Kidney capillary endothelial cell (primary cell): ENCODE results near the gene SIPA1L2.

Source experiments
- DNase-seq: peaks from one replicate; pipeline ENCODE4 v3.0.0-alpha.2; 2018; ENCODE audit warnings: low spot score

The SIPA1L2 gene

DNA sequence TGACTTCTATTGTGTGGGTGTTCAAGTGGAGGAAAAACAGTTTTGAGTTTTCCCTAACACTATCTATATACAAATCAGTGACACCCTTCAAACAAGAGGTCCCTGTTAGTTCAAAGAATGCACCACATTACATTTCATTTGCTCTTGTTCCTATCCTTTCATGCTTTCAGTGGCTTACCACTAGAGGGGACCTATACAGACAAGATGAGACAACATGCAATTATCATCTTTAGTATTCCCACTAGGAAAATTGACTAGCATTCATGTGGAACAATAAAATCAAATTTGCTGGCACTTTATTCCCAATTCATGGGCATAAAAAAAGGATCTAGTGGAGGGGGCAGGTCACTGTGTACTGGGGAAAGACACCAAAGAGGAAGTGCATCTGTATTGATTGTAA lies 13.3 kb upstream of the SIPA1L2 start:
- DNase-seq: no peak

- no peak for DNase-seq
Measured at GRCh38 chr1:232641507-232641906, 11.6 kb upstream of the SIPA1L2 start.

GRCh38 chr1:232636799-232637198 lies 6.9 kb upstream of the SIPA1L2 start:
- no peak for DNase-seq

DNA sequence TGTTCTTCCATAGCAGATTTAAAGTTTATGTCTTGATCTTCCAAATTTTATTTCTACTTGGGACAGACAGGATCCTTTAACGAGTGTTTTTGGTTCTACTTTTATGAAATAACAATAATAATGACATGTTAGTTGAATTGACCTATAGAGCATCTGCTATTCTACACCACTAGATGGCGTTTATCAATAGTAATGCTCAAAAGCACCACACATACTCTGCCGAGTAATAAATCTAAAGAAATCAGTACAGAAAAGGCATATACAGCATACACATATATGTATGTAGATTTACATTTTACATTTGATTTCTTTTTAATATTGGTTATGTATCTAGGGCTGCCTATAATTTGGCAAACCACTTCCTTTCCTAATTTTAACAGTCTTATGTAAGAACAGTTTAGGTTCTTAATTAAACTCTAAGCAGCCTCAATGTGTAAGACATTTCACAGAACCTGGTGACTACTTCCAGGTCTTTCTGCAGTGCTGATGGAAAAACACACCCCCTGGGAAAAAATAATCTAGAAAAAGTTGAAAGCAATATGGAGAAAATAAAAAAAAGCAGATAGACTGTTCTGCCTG lies 5.9 kb upstream of the SIPA1L2 start:
- DNase-seq: peak; percentile 70

GRCh38 chr1:232635279-232635678 lies 5.3 kb upstream of the SIPA1L2 start:
- DNase-seq: no peak

- DNase-seq: no peak
Measured at GRCh38 chr1:232634096-232634495, 4.2 kb upstream of the SIPA1L2 start.

DNA sequence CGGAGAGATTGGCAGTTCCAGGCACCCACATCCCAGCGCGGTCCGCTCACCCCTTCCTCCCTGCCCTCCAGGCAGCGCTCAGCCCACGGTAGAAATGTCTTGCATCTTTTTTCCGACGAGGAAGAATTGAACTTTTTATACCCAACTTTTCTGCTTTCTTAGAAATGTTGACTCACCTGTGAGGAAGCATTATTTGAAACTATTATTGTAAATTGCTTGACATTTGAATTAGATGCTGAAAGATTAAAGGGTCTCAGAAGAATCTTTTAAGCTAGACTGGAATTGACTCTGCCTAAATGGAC lies 912 bp upstream of the SIPA1L2 start:
- DNase-seq: no peak

DNA sequence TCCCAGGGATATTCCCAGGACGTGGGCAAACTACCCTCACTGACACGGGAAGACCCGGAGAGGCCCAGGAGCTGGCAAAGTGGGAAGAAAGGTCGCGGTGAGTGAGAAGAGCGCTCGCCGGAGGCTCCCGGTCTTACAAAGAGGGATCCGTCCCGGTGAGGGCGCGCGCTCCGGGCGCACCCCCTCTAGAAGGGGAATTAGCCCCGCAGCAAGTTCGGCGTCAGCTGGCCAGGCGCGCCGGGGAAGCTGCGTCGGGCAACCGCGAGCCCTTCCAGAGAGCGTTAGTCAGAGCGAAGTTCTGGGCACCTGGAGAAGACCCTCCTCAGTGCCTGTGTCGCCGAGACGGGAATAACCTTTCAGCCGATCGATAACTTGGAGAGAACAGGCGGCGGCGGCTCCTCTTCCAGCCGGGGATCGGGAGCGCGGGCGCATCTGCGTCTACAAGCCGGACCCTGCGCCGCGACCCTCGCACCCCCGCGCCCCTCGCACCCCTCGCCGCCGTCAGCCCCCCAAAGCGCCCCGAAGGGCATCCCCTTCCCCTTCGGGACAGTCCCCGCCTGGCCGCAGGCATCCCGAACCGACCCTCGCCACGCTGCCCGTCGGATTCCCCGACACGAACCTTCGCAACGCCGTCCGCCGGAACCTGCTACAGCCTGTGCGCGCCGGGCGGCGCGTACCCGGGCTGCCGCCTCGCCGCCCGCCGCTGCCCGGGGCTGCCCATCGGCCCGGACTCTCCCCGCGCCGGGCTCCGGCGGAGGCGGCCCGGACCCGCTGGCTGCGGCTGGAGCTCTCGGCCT lies 485 bp downstream of the SIPA1L2 start:
- DNase-seq: peak; percentile 29

DNA sequence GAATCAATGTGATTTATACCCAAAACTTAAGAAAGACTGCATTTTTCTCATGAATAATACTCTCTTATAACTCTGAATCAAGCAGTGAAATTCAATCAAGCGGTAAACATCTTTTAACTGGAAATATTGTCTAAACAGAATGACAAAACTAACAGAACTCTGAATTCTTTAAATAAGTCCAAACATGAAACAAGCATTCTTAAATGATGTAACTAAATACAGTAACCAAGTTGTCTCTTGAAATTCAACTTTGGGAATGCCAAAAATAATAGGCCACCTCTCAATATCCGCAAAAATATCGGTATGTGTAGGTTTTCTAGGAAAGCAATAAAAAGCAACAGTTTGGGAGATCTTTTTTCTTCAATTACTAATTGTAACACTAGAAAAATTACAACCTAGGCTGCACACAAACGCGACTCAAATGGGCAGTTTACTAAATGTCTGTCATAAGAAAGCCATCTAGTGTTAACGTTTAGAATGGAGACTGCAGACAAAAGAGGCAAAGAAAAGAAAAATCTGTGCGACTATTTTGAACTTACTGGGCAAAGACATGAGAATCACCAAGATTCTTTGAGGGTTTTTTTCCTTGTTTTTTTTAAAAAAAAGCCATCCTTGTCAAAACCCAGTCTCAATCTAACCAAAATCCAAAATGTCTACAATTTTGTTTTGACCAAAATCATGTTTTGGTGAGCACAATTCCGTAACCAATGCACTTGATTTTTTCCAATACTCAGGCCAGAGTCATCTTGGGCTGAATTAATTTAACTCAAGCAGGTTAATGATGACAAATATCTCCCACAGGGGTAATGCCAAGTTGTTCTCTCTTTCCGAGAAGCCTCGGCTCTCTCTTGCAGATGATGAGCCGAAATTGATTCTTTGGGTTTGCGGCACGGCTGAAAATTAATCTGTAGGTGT lies 1.3 kb downstream of the SIPA1L2 start:
- peak; percentile 62 for DNase-seq

GRCh38 chr1:232627645-232628334 lies 2.1 kb downstream of the SIPA1L2 start:
- DNase-seq: peak; percentile 44

DNA sequence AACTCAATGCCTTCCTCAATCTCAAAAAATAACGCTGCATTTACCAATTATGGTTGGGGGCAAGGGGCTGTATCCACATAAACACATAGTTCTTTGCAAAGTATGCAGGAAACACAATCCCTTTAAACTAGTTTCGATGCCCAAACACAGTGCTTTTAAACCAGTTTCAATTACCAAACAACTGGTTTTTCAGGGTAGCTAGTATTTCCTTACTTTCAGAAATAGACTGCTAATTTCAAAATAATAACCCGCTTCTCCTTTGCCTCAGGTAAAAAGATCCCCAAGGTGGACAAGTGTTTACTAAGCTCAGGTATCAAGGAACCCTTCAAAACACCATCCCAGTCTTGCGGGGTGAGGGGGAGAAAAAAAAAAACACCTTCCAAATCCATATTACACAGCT lies 2.8 kb downstream of the SIPA1L2 start:
- no peak for DNase-seq

GRCh38 chr1:232626452-232626851 lies 3.5 kb downstream of the SIPA1L2 start:
- DNase-seq: no peak

GRCh38 chr1:232625319-232625868 lies 4.5 kb downstream of the SIPA1L2 start:
- DNase-seq: no peak

GRCh38 chr1:232624546-232625281 lies 5.2 kb downstream of the SIPA1L2 start:
- DNase-seq: no peak

DNA sequence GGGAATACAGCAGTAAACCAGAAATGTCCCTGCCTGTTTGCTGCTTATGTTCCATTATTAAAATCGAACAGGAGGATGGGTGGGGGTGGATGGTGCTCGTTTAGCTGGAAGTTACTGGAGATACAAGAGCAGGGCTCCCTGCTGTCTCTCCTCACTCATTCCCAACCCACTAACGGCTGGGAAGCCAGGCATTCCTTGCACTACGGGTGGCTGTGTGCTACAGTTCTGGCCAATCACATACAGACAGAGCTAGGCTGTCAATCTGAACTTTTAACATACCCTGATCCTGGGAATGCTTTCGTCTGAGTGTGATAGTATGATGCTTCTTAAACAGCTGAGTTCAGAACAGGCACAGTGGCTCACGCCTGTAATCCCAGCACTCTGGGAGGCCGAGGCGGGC lies 7.0 kb downstream of the SIPA1L2 start:
- no peak for DNase-seq

- no peak for DNase-seq
Measured at GRCh38 chr1:232622378-232622777, 7.6 kb downstream of the SIPA1L2 start.

GRCh38 chr1:232621050-232621449 lies 8.9 kb downstream of the SIPA1L2 start:
- DNase-seq: no peak

DNA sequence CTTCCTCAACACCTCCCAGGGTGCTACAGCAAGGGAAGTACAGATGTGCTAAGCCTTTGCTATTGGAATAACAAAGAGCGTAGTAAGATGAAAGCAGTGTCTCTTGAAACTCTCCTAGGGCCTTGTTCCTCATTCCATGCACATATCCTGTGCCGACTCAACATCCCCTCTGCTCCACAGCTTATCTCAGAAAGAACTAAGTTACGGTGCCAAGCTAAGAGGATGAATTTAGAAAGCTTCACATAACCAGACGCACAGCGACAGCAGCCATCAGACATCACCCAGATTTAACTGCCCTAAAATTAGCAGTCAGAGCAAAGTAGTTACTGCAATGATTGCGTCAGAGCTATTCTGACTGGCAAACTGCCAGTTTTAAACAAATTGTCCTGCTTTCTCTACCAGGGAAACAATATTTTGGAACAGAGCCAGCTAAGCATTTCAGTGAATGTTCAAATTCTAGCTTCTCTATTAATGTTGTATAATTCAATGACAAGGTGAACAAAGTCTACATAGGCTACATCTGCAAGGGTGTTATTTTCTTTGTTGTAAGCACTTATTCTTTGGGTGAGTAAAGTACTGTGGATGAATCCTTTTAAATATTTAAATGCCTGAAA lies 9.5 kb downstream of the SIPA1L2 start:
- peak; percentile 88 for DNase-seq

DNA sequence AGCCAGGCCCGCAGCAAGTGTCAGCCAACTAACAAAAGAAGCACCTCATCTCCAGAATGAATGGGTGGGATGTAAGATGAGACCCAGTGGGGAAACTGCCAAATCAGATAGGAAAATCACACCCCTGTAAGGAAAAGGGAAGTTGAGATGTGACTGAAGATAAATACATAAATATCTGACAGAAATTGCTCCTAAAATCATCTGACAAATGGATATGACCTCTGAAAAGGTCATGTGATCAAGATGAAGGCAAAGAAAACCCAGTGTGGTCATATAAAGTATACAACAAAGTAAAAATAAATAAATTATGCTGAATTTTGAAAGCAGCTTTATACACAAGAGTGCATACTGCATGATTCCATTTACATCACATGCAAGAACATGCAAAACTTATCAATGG lies 12.7 kb downstream of the SIPA1L2 start:
- DNase-seq: no peak

GRCh38 chr1:232615306-232615800 lies 14.6 kb downstream of the SIPA1L2 start:
- DNase-seq: no peak

GRCh38 chr1:232614811-232615210 lies 15.1 kb downstream of the SIPA1L2 start:
- no peak for DNase-seq
